GM19238 (cell line): ENCODE results near the gene FOXP1.

ENCODE experiments used
- DNase-seq: peaks from one replicate; pipeline ENCODE4 v3.0.0; 2011; ENCODE audit warnings: low spot score; ENCODE audit not compliant: insufficient read length

FOXP1 gene

DNA sequence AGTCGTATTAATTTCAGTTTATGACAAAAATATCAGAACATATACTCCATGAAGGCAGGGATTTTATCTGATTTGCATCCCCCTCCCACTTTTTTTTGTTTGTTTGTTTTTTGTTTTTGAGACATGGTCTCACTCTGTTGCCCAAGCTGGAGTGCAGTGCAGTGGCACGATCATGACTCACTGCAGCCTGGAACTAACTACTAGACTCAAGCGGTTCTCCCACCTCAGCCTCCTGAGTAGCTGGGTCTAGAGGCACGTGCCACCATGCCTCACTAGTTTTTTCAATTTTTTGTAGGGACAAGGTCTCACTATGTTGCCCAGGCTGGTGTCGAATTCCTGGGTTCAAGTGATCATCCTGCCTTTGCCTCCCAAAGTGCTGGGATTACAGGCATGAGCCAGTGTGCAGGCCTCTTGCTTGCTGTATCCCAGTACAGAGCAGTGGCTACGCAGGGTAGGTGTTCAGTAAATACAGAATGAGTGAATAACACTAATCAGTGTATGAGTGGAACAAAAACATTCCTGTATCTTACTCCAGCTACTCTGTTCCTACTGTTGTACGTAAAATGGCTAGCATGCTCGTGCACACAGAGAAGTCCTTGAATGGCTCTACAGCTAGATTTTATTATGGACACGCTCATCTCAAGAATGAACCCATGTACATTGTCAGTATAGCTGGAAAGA is 272.4 kb downstream of the FOXP1 start:
- DNase-seq: no peak

GRCh38 chr3:71310359-71310979 is 273.1 kb downstream of the FOXP1 start:
- DNase-seq: no peak

GRCh38 chr3:71309886-71310285 is 273.6 kb downstream of the FOXP1 start:
- DNase-seq: no peak

DNA sequence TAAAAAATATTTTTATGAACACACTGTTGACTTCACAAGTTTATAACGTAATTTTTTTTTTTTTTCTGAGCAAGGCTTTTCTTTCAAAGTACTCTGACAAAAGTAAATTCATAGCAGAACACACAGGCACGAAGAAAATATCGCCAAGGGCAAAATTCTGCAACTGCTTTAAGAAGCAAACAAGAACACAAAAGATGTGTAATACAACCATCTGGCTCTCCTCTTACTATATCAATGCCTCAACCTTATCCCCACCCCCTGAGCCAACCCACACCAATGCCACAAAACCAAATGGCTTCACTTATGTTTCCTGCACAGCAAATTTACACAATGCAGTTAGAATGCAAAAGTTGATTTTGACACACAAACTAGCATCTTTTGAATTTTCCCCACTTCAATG is 274.2 kb downstream of the FOXP1 start:
- no peak for DNase-seq

DNA sequence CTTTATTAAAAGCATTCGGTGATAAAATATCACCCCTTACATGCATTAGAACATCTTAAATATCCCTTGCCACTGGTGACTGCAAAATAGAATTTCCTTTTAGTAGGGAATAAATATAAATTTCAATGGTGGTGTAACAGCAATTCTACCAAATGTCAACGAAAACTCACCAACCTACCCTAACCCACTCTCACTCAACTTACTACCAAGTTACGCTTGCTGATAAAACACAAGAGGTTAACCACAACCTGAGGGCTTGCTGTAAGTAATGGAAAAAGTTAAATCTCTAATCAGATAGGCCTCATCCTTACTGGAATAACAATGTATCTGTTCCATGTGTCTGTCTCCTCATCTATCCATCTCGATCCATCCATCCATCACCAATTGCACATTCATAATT is 274.7 kb downstream of the FOXP1 start:
- no peak for DNase-seq

DNA sequence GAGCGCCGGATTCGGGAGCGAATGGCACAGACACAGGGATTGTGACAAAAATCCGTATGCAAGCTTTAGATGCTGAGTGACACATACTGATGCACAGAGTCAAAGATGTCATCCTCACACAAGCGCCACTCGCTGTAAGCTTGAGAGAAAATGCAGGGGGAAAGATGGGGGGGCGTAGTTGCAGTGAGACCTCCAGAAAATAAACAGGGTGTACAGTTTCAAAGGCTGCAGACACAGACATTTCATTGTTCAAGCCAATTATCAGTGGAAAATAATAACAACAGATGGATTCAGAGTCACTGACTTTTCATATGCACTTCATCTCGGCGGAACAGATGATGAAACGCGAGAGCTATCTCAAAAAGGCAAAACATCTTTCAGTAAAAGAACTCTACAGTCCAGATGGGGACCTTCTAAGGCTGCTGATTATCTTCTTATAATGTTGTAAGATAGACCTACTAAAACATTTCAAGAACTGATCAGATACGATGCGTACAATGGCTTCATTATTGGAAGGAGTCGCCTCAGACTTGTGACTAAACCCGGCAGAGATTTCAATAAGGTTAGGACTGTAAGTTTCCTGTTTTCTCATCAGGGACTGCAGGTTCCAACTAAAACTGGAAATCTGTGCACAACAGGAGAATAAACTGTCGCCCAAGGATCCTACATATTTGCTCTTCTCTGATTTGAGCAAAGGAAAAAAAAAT is 275.4 kb downstream of the FOXP1 start:
- no peak for DNase-seq

DNA sequence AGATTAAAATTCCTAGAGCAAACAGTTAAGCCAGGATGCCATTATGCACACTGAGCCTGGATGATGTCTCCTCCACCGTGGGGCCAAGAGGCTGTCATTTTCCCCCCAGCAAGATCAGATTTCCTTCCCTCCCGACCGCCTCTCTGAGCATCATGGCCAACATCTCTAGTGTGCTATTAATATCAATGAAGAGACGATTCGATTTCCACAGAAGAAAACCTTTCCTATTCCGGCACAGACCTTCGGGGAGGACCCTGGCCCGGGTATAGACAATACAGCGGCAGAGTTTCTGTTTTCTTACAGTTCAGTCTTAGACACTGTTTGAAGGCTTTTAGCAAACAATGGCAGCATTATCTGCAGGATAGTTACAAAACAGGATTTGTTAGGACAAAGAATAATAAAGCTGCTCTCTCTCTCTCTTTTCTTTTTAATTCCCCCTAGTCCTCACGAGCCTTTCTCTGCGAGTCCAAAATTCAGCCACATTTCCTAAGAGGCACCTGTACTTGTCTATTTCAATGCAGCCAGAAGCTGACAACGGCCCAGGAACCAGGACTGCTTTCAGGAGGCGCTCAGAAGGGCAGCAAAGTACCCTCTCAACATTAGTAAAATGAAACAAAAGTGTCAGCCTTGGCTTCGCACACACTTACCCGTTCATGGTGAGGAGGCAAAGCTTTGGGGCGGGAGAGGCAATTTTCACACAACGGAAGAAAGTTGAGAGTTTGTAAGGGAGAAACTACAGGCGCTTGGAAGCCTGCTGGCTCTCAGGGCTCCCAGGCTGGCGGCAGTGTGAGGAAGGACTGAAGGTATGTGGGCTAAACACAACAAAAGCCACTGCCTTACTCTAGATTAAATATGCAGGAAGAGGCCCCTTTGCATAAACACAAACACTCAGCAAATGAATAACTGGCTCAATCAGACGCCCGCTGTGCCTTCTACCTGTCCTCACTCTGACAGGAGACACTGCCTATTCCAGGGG is 278.0 kb downstream of the FOXP1 start:
- DNase-seq: no peak

DNA sequence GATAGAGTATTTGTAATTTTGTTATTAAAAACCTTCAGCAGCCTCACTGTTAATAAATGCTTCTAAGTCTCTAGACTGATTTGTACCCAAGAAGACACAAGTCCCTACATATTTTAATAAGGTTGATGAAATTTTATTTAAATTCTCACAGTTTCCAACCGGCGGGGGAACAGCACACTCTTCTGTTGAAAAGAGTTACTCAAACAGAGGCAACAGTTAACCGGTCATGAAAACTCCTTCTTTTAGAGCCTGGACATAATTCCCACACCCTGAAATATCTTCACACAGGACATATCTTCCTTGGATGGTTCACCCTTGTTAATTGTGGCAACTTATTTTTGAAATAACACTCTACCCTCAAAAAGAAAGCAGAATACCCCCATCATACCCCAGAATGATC is 278.8 kb downstream of the FOXP1 start:
- no peak for DNase-seq

GRCh38 chr3:71304247-71304646 is 279.3 kb downstream of the FOXP1 start:
- no peak for DNase-seq

GRCh38 chr3:71303627-71304200 is 279.8 kb downstream of the FOXP1 start:
- DNase-seq: no peak

DNA sequence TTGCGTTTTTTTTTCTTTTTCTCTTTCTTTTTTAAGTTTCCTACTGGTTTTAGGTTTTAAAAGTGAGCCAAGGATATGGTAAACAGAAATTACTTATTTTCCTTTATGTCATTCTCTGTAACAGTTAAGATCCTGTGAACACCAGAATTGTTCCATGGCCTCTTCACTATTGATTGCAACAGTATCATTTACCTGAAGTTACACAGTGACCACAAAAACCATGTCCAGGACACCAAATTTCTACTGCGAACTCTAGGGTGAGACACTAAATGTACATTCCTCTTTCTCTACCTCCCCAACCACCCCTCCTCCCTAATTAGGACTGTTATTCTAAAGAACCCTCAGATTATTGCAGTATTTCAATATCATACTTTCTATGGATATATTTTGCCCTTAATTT is 280.9 kb downstream of the FOXP1 start:
- no peak for DNase-seq

GRCh38 chr3:71300951-71301393 is 282.6 kb downstream of the FOXP1 start:
- DNase-seq: no peak

- no peak for DNase-seq
Measured at GRCh38 chr3:71299160-71299559, 284.4 kb downstream of the FOXP1 start.

GRCh38 chr3:71294919-71295318 is 288.6 kb downstream of the FOXP1 start:
- DNase-seq: no peak

- DNase-seq: no peak
Measured at GRCh38 chr3:71290301-71290700, 293.2 kb downstream of the FOXP1 start.

DNA sequence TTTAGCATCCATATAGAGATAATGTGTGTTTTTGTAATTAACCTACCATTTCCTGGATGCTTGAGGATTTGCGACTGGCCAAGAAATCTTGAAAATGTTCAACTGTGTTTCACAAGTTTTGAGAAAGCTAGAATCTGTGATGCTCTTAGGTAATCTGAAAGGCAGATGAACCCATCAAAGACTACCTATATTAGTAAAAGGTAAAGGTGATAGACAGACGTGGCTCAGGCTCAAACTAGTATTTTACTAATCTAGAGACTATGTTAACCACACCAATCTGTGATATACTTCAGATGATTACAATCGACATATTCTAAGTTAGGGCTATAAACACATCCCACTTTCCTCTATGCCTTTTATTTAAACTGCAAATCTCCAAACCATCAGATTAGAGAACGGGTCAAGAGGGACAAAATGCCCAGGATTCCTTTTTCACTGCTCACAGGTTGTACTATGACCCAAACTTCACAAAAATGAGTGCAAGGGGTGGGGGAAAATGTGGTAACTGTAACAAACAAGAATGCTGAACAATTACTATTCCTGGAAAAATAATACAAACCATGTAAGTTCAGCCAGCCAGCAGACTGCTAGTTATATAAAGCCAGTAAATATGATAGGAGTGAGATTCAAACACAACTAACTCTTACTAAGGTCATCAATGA is 295.1 kb downstream of the FOXP1 start:
- no peak for DNase-seq

- DNase-seq: no peak
Measured at GRCh38 chr3:71285086-71285485, 298.4 kb downstream of the FOXP1 start.

GRCh38 chr3:71282976-71283375 is 300.6 kb downstream of the FOXP1 start:
- DNase-seq: no peak

GRCh38 chr3:71281280-71281679 is 302.2 kb downstream of the FOXP1 start:
- DNase-seq: no peak

- no peak for DNase-seq
Measured at GRCh38 chr3:71277341-71277740, 306.2 kb downstream of the FOXP1 start.

GRCh38 chr3:71276531-71276930 is 307.0 kb downstream of the FOXP1 start:
- DNase-seq: no peak
